SK-N-SH (cell line): ENCODE data around the gene ABCC4. TPM values are rescaled to one million over a fixed set of nuclear protein-coding genes. Genes with fewer than 3 reads are reported as not detected.

Experiments
- CTCF ChIA-PET: fragments of 300-600, 350-600 bp; formaldehyde crosslinking; extraction: SDS; loops from one replicate; lab custom pipeline; 2021; lab: Yijun Ruan, JAX
- POLR2A ChIA-PET: fragments of 350-600 bp; sonication (Branson Sonifier 250); formaldehyde crosslinking; extraction: SDS; loops from one replicate; lab custom pipeline; 2020; ENCODE audit warnings: antibody characterized with exemption, inconsistent platforms; lab: Yijun Ruan, JAX
- DNase-seq: peaks from one replicate; pipeline ENCODE4 v3.0.0; 2012
- H2AFZ ChIP-seq: fragments of 200-600 bp; sonication (generic); 2 replicates; pipeline ENCODE4 v1.8.1; 2016; ENCODE audit warnings: antibody characterized with exemption, mild to moderate bottlenecking, low read depth
- H3F3A ChIP-seq: fragments of 200-600 bp; sonication (generic); replicated peaks from 2 replicates; pipeline ENCODE3; 2016; ENCODE audit warnings: antibody characterized with exemption, mild to moderate bottlenecking; ENCODE audit not compliant: insufficient read depth
- H3K27ac ChIP-seq, 2 experiments: fragments of 200-500 bp in 1 of 2; fragments of 200-600 bp in 1 of 2; sonication (Bioruptor generic) in 1 of 2; sonication (generic), shearing (Covaris generic) in 1 of 2; 2 replicates each; pipeline versions ENCODE4 v1.5.1 to v1.6.1; 2014 to 2016; ENCODE audit warnings: low read depth in 2 of 2, inconsistent platforms in 1 of 2, low read length in 1 of 2, mild to moderate bottlenecking in 1 of 2, mixed read lengths in 1 of 2
- H3K27me3 ChIP-seq: fragments of 200-600 bp; sonication (generic), shearing (Covaris generic); 2 replicates; pipeline ENCODE4 v1.6.1; 2016; ENCODE audit warnings: mixed run types; ENCODE audit not compliant: insufficient read depth
- H3K36me3 ChIP-seq, 2 experiments: fragments of 200-500 bp in 1 of 2; fragments of 200-600 bp in 1 of 2; sonication (Bioruptor generic) in 1 of 2; sonication (generic) in 1 of 2; replicated peaks in 1 of 2; 2 replicates each; pipeline versions ENCODE3 to v1.5.1; 2014 to 2016; ENCODE audit warnings: low read length in 1 of 2, mild to moderate bottlenecking in 1 of 2; ENCODE audit not compliant: insufficient read depth in 2 of 2, control insufficient read depth in 1 of 2
- H3K4me1 ChIP-seq, 2 experiments: fragments of 200-500 bp in 1 of 2; fragments of 200-600 bp in 1 of 2; sonication (Bioruptor generic) in 1 of 2; sonication (generic), shearing (Covaris generic) in 1 of 2; 2 replicates each; pipeline versions ENCODE4 v1.5.1 to v1.6.1; 2014 to 2016; ENCODE audit warnings: low read depth in 1 of 2, low read length in 1 of 2, mixed run types in 1 of 2; ENCODE audit not compliant: insufficient read depth in 2 of 2, control insufficient read depth in 1 of 2
- H3K4me2 ChIP-seq: fragments of 200-600 bp; sonication (generic), shearing (Covaris generic); 2 replicates; pipeline ENCODE4 v1.6.1; 2017; ENCODE audit warnings: mixed run types
- H3K4me3 ChIP-seq, 2 experiments: fragments of 200-500 bp in 1 of 2; fragments of 200-600 bp in 1 of 2; sonication (Bioruptor generic) in 1 of 2; sonication (generic), shearing (Covaris generic) in 1 of 2; 2 replicates each; pipeline versions ENCODE4 v1.5.1 to v1.8.1; 2014 to 2016; ENCODE audit warnings: low read depth in 2 of 2, inconsistent platforms in 1 of 2, low read length in 1 of 2, mild to moderate bottlenecking in 1 of 2, mixed read lengths in 1 of 2, moderate library complexity in 1 of 2
- H3K79me2 ChIP-seq: fragments of 200-600 bp; sonication (generic); 2 replicates; pipeline ENCODE4 v1.8.1; 2017; ENCODE audit warnings: mild to moderate bottlenecking; ENCODE audit not compliant: insufficient read depth
- H3K9ac ChIP-seq: fragments of 200-600 bp; sonication (generic); 2 replicates; pipeline ENCODE4 v1.6.1; 2017; ENCODE audit warnings: mixed run types
- H3K9me2 ChIP-seq: fragments of 200-600 bp; sonication (generic); 2 replicates; pipeline ENCODE4 v1.6.1; 2017; ENCODE audit warnings: mixed run types
- H3K9me3 ChIP-seq: fragments of 200-600 bp; sonication (generic); 2 replicates; pipeline ENCODE4 v1.6.1; 2017; ENCODE audit warnings: mixed run types, mild to moderate bottlenecking, moderate library complexity
- H4K20me1 ChIP-seq: fragments of 200-600 bp; sonication (generic); 2 replicates; pipeline ENCODE4 v1.6.1; 2017; ENCODE audit warnings: mild to moderate bottlenecking, mixed run types; ENCODE audit not compliant: insufficient read depth
- ELF1 ChIP-seq: IDR thresholded peaks from 2 replicates; pipeline ENCODE4 v1.4.0; 2012
- FOXM1 ChIP-seq: IDR thresholded peaks from 2 replicates; pipeline ENCODE4 v1.4.0; 2012; ENCODE audit warnings: low read depth, mild to moderate bottlenecking
- GABPA ChIP-seq: IDR thresholded peaks from 2 replicates; pipeline ENCODE4 v1.4.0; 2012; ENCODE audit warnings: low read depth, mild to moderate bottlenecking
- GATA2 ChIP-seq: sonication (generic); formaldehyde crosslinking; IDR thresholded peaks from 2 replicates; pipeline ENCODE4 v1.5.0; 2020; ENCODE audit warnings: mild to moderate bottlenecking, missing genetic modification reagents
- MEF2A ChIP-seq: IDR thresholded peaks from 2 replicates; pipeline ENCODE4 v1.4.0; 2012; ENCODE audit warnings: low read depth, borderline replicate concordance
- NFIC ChIP-seq: IDR thresholded peaks from 2 replicates; pipeline ENCODE4 v1.4.0; 2012; ENCODE audit warnings: borderline replicate concordance
- NRF1 ChIP-seq: IDR thresholded peaks from 2 replicates; pipeline ENCODE4 v1.6.1; 2012; ENCODE audit warnings: low read depth, mild to moderate bottlenecking, low read length
- POLR2AphosphoS5 ChIP-seq: IDR thresholded peaks from 2 replicates; pipeline ENCODE4 v1.6.1; 2012; ENCODE audit warnings: low read depth, low read length
- RFX5 ChIP-seq: IDR thresholded peaks from 2 replicates; pipeline ENCODE4 v1.6.1; 2012; ENCODE audit warnings: mild to moderate bottlenecking, improper control_type of control experiment, low read length
- RXRA ChIP-seq: IDR thresholded peaks from 2 replicates; pipeline ENCODE4 v1.4.0; 2012; ENCODE audit warnings: low read depth, mild to moderate bottlenecking, borderline replicate concordance
- SIN3A ChIP-seq: IDR thresholded peaks from 2 replicates; pipeline ENCODE4 v1.6.1; 2012; ENCODE audit warnings: low read depth, mild to moderate bottlenecking, low read length, moderate library complexity, borderline replicate concordance
- SMC3 ChIP-seq: IDR thresholded peaks from 2 replicates; pipeline ENCODE4 v1.6.1; 2012; ENCODE audit warnings: low read depth, low read length, improper control_type of control experiment
- TAF1 ChIP-seq: IDR thresholded peaks from 2 replicates; pipeline ENCODE4 v1.6.1; 2012; ENCODE audit warnings: low read depth, mild to moderate bottlenecking, low read length, moderate library complexity, borderline replicate concordance
- TCF12 ChIP-seq: IDR thresholded peaks from 2 replicates; pipeline ENCODE4 v1.4.0; 2012
- WGBS: methylation state at CpG from one replicate; pipeline ENCODE4 v1.1.6; 2017; ENCODE audit warnings: low lambda C conversion rate; 5-methylcytosine and 5-hydroxymethylcytosine counted together
- polyA plus RNA-seq, 3 experiments: library from polyadenylated mRNA; depleted of rRNA; stranded (reverse); fragments of >200 nt; gene quantifications; 2 replicates each; pipeline ENCODE4 v1.2.3, GENCODE V29; 2012
- TF ChIP-seq, protein P1 (sequence below): IDR thresholded peaks from 2 replicates; pipeline ENCODE4 v1.4.0; 2012; ENCODE audit warnings: low read depth, borderline replicate concordance
- TF ChIP-seq, protein P2 (sequence below): IDR thresholded peaks from 2 replicates; pipeline ENCODE4 v1.4.0; 2012; ENCODE audit warnings: low read depth, borderline replicate concordance
- TF ChIP-seq, protein P3 (sequence below): fragments of 150-350 bp; IDR thresholded peaks from 2 replicates; pipeline ENCODE4 v1.6.1; 2017; ENCODE audit warnings: antibody characterized with exemption, low read length, low read depth, borderline replicate concordance
- TF ChIP-seq, protein P4 (sequence below): IDR thresholded peaks from 2 replicates; pipeline ENCODE4 v1.6.1; 2012; ENCODE audit warnings: mild to moderate bottlenecking, low read depth, low read length, moderate library complexity

ABCC4 gene
- polyA plus RNA-seq, 1 of the 3 experiments (the other 2 are of a cell fraction): 7.8 TPM

DNA sequence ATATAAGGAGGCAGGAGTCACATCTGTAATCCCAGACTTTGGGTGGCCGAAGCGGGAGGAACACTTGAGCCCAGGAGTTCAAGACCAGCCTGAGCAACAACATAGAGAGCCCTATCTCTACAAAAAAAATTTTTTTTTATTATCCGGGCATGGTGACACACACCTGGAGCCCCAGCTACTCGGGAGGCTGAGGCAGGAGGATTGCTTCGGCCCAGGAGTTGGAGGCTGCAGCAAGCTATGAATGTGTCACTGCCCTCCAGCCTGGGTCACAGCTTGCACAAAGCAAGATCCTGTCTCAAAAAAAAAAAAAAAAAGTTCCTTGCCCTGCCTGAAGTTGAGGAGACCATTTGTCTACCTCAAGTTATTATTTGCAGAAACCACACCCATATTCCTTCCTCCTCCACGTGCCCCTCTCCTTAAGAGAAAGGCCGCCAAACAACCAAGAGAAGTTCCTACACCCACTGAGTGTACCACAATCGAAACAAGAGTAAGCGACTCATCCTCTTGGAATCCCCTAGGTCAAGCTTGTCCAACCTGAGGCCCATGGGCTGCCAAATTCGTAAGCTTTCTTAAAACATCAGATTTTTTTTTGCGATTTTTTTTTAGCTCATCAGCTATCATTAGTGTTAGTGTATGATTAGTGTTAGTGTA is 2.2 kb downstream of the ABCC4 start (continued):
- TF ChIP-seq, protein P1, sequence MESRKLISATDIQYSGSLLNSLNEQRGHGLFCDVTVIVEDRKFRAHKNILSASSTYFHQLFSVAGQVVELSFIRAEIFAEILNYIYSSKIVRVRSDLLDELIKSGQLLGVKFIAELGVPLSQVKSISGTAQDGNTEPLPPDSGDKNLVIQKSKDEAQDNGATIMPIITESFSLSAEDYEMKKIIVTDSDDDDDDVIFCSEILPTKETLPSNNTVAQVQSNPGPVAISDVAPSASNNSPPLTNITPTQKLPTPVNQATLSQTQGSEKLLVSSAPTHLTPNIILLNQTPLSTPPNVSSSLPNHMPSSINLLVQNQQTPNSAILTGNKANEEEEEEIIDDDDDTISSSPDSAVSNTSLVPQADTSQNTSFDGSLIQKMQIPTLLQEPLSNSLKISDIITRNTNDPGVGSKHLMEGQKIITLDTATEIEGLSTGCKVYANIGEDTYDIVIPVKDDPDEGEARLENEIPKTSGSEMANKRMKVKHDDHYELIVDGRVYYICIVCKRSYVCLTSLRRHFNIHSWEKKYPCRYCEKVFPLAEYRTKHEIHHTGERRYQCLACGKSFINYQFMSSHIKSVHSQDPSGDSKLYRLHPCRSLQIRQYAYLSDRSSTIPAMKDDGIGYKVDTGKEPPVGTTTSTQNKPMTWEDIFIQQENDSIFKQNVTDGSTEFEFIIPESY: no peak
- no peak for TF ChIP-seq POLR2AphosphoS5
- TF ChIP-seq GATA2 (CRISPR knock-in tag): no peak

DNA sequence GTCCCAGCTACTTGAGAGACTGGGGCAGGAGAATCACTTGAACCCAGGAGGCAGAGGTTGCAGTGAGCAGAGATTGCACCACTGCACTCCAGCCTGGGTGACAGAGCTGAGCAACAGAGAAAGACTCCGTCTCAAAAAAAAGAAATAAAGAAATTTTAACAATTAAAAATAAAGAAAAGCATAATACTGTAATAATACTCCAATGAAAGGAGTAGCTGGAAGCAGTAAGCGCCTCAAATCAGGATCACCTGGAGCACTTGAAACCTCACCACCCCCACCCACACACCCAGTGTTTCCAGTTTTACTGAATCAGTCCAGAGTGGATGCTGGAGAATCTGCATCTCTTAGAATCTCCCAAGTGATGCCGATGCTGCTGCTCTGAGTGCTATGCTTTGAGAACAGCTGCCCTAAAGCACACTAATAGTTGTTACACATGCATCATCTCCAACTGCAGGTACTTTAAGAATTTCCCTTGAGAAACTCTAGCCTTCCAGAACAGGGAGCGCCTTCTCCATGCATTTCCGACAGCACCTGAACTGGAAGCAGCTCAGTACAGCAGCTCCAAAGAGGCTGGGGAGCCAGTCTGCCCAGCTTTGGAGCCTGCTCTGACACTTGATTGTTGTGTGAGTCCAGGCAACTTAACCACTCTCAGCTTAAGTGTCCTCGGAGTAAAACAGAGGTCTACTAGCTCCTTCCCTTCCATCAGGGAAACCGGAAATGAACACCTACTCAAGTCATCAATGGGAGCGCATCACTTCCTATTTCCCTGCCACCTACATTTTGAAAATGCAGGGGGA is 2.9 kb downstream of the ABCC4 start:
- 89% methylated on average over 7 of the region's 8 CpGs for WGBS
- Histone ChIP-seq H3F3A (peaks cover 7% of the 10 kb centered on the region), H2AFZ (no peak overlapping the region), H4K20me1 (0 out of 2 replicates have a peak, but pooled peaks cover 4% of the 10 kb centered on the region), H3K36me3 (no peaks in the 10 kb centered on the region), H3K79me2 (peaks cover 68% of the 10 kb centered on the region), H3K27me3 (no peaks in the 10 kb centered on the region), H3K9me3 (no peaks in the 10 kb centered on the region), H3K4me1 (peaks cover 0 to 6% of the 10 kb centered on the region in 2 experiments; a peak in 1 of 4 replicates), H3K4me2 (no peak overlapping the region), H3K4me3 (no peak overlapping the region), H3K9ac (no peak overlapping the region), H3K9me2 (no peaks in the 10 kb centered on the region), H3K27ac (no peak overlapping the region)
- no peak for DNase-seq
- POLR2A ChIA-PET: interaction anchor here (0.6 kb wide), 1 partner anchor 90 kb away, joined by 3 read pairs; no protein-coding TSS in a partner anchor
- no peak for TF ChIP-seq RFX5
- TF ChIP-seq NFIC: no peak
- TF ChIP-seq POLR2AphosphoS5: no peak
- TF ChIP-seq TCF12: no peak
- no peak for TF ChIP-seq SMC3
- TF ChIP-seq, protein P2, sequence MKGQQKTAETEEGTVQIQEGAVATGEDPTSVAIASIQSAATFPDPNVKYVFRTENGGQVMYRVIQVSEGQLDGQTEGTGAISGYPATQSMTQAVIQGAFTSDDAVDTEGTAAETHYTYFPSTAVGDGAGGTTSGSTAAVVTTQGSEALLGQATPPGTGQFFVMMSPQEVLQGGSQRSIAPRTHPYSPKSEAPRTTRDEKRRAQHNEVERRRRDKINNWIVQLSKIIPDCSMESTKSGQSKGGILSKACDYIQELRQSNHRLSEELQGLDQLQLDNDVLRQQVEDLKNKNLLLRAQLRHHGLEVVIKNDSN: no peak
- no peak for TF ChIP-seq RXRA
- no peak for TF ChIP-seq SIN3A
- TF ChIP-seq, protein P3, sequence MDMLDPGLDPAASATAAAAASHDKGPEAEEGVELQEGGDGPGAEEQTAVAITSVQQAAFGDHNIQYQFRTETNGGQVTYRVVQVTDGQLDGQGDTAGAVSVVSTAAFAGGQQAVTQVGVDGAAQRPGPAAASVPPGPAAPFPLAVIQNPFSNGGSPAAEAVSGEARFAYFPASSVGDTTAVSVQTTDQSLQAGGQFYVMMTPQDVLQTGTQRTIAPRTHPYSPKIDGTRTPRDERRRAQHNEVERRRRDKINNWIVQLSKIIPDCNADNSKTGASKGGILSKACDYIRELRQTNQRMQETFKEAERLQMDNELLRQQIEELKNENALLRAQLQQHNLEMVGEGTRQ: no peak
- no peak for TF ChIP-seq GABPA
- no peak for TF ChIP-seq MEF2A
- no peak for TF ChIP-seq ELF1
- no peak for TF ChIP-seq FOXM1
- TF ChIP-seq, protein P1: no peak
- TF ChIP-seq, protein P4, sequence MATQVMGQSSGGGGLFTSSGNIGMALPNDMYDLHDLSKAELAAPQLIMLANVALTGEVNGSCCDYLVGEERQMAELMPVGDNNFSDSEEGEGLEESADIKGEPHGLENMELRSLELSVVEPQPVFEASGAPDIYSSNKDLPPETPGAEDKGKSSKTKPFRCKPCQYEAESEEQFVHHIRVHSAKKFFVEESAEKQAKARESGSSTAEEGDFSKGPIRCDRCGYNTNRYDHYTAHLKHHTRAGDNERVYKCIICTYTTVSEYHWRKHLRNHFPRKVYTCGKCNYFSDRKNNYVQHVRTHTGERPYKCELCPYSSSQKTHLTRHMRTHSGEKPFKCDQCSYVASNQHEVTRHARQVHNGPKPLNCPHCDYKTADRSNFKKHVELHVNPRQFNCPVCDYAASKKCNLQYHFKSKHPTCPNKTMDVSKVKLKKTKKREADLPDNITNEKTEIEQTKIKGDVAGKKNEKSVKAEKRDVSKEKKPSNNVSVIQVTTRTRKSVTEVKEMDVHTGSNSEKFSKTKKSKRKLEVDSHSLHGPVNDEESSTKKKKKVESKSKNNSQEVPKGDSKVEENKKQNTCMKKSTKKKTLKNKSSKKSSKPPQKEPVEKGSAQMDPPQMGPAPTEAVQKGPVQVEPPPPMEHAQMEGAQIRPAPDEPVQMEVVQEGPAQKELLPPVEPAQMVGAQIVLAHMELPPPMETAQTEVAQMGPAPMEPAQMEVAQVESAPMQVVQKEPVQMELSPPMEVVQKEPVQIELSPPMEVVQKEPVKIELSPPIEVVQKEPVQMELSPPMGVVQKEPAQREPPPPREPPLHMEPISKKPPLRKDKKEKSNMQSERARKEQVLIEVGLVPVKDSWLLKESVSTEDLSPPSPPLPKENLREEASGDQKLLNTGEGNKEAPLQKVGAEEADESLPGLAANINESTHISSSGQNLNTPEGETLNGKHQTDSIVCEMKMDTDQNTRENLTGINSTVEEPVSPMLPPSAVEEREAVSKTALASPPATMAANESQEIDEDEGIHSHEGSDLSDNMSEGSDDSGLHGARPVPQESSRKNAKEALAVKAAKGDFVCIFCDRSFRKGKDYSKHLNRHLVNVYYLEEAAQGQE: no peak
- TF ChIP-seq TAF1: no peak
- no peak for TF ChIP-seq NRF1
- CTCF ChIA-PET: interaction anchor here (1.2 to 14.0 kb wide), 6 partner anchors 23 to 181 kb away, joined by 3 to 161 read pairs (median 58); no protein-coding TSS in a partner anchor
